HFF-Myc (cell line): ENCODE measurements around the gene PLPP4.

Source experiments
- DNase-seq: peaks from one replicate; pipeline ENCODE4 v3.0.0-alpha.2; 2011; ENCODE audit warnings: low read depth; ENCODE audit errors: extremely low read depth
- H3K4me3 ChIP-seq: replicated peaks from 2 replicates; pipeline ENCODE4 v1.5.1; 2011; ENCODE audit warnings: low read depth, mild to moderate bottlenecking, control low read depth, low read length
- CTCF ChIP-seq: IDR thresholded peaks from 2 replicates; pipeline ENCODE4 v1.5.1; 2012; ENCODE audit warnings: mild to moderate bottlenecking, low read depth, low read length, control low read depth; ENCODE audit errors: missing control alignments

The PLPP4 gene

GRCh38 chr10:120606051-120606764, 149.2 kb downstream of the PLPP4 start:
- no peak for TF ChIP-seq CTCF
- H3K4me3 ChIP-seq = no peak overlapping the region
- no peak for DNase-seq

- TF ChIP-seq CTCF = no peak
- H3K4me3 ChIP-seq = no peak overlapping the region
- no peak for DNase-seq
Measured at GRCh38 chr10:120607016-120607709, 150.1 kb downstream of the PLPP4 start.

- H3K4me3 ChIP-seq = no peak overlapping the region
- TF ChIP-seq CTCF = no peak
- DNase-seq = no peak
Measured at GRCh38 chr10:120607710-120608703, 151.0 kb downstream of the PLPP4 start.

GRCh38 chr10:120609006-120609405, 152.0 kb downstream of the PLPP4 start:
- no peak overlapping the region for H3K4me3 ChIP-seq
- no peak for TF ChIP-seq CTCF
- no peak for DNase-seq

- H3K4me3 ChIP-seq = no peak overlapping the region
- no peak for TF ChIP-seq CTCF
- DNase-seq = no peak
Measured at GRCh38 chr10:120610791-120611190, 153.8 kb downstream of the PLPP4 start.

GRCh38 chr10:120612756-120613155, 155.7 kb downstream of the PLPP4 start:
- H3K4me3 ChIP-seq = no peak overlapping the region
- TF ChIP-seq CTCF = no peak
- no peak for DNase-seq
